ENCODE results near the gene PACSIN1.

Gene PACSIN1

GRCh38 chr6:34555007-34555322 is 89.1 kb downstream of the PACSIN1 start:
- TF ChIP-seq, protein P1, sequence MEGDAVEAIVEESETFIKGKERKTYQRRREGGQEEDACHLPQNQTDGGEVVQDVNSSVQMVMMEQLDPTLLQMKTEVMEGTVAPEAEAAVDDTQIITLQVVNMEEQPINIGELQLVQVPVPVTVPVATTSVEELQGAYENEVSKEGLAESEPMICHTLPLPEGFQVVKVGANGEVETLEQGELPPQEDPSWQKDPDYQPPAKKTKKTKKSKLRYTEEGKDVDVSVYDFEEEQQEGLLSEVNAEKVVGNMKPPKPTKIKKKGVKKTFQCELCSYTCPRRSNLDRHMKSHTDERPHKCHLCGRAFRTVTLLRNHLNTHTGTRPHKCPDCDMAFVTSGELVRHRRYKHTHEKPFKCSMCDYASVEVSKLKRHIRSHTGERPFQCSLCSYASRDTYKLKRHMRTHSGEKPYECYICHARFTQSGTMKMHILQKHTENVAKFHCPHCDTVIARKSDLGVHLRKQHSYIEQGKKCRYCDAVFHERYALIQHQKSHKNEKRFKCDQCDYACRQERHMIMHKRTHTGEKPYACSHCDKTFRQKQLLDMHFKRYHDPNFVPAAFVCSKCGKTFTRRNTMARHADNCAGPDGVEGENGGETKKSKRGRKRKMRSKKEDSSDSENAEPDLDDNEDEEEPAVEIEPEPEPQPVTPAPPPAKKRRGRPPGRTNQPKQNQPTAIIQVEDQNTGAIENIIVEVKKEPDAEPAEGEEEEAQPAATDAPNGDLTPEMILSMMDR (IDR thresholded peaks at IDR 0.05; ENCODE audit: extremely low read depth, missing control alignments), result no peak
- no peak for DNase-seq (ENCODE audit: low spot score)

DNA sequence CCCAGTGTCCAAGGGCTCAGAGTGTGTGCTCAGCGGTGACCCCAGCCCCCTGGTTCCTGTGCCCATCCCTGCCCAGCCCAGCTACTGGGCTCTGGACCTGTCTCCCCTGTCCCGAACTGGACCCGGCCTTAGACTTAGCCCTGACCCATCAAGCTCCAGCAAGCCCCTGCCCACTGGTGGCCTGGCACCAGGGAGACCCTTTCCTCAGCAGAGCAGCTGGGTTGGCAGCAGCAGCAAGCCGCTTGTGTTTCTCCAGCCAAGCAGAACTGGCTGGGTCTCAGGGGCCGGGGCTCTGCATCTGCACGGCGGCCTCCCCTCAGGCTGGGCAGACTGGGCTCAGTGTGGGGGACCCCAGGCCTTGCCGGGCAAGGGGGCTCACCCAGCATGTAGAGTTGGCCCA is 89.5 kb downstream of the PACSIN1 start:
- DNase-seq (ENCODE audit: low spot score), result no peak
- TF ChIP-seq, protein P1 (IDR thresholded peaks at IDR 0.05; ENCODE audit: extremely low read depth, missing control alignments), result no peak

DNA sequence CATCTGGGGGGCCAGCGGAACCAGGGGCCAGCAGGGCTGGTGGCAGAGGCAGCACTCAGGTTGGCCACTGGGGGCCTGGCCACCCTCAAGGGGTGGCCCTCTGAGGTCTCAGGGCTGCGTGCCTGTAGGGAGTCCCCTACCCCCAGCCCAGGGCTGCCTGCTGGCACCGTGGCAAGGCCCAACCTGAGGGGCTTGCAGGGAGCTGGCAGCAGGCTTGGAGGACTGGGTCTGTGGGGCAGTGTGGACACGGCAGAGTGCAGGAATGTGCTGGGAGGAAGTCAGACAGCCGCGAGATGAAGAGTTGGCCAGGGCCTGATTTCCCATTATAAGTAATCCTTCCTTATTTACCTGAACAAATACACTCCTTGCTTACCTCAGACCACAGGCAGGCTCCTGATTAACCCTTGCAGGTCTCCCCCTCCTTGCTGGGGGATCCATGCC is 90.2 kb downstream of the PACSIN1 start, which contains the start of gene SPDEF:
Gene SPDEF (minus strand): TSS at position 299 of the 441 bp plus-strand sequence. CDS start 11,874 bp downstream, outside the sequence.
- no peak for DNase-seq (ENCODE audit: low spot score)
- TF ChIP-seq, protein P1 (IDR thresholded peaks at IDR 0.05; ENCODE audit: extremely low read depth, missing control alignments), result no peak

- no peak for DNase-seq (ENCODE audit: low spot score)
- TF ChIP-seq, protein P1 (IDR thresholded peaks at IDR 0.05; ENCODE audit: extremely low read depth, missing control alignments), result no peak
These were observed 90.6 kb downstream of the PACSIN1 start for GRCh38 chr6:34556493-34556892.

GRCh38 chr6:34557228-34557627 is 91.4 kb downstream of the PACSIN1 start:
- DNase-seq (ENCODE audit: low spot score), result no peak
- TF ChIP-seq, protein P1 (IDR thresholded peaks at IDR 0.05; ENCODE audit: extremely low read depth, missing control alignments), result no peak

DNA sequence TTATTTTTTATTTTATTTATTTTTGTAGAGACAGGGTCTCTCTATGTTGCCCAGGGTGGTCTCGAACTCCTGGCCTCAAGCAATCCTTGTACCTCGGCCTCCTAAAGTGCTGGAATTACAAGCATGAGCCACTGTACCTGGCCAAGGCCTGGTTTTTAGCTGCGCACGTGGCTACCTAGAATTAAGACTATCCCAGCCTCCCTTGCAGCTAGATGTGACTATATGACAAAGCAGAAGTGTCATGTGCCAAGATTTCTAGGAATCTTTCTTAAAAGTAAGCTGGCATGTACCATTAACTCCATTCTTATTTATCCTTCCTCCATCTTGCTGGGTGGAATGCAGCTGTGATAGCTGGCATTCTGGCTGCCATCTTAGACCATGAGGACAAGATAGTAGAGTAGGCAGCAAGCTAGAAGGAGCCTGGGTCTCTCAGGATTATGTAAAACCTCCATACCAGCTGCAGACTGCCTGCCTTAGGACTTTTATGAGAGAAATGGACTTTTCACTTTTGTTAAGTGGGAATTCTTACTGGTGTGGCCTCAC is 92.4 kb downstream of the PACSIN1 start:
- TF ChIP-seq, protein P1 (IDR thresholded peaks at IDR 0.05; ENCODE audit: extremely low read depth, missing control alignments), result no peak
- DNase-seq (ENCODE audit: low spot score), result no peak

DNA sequence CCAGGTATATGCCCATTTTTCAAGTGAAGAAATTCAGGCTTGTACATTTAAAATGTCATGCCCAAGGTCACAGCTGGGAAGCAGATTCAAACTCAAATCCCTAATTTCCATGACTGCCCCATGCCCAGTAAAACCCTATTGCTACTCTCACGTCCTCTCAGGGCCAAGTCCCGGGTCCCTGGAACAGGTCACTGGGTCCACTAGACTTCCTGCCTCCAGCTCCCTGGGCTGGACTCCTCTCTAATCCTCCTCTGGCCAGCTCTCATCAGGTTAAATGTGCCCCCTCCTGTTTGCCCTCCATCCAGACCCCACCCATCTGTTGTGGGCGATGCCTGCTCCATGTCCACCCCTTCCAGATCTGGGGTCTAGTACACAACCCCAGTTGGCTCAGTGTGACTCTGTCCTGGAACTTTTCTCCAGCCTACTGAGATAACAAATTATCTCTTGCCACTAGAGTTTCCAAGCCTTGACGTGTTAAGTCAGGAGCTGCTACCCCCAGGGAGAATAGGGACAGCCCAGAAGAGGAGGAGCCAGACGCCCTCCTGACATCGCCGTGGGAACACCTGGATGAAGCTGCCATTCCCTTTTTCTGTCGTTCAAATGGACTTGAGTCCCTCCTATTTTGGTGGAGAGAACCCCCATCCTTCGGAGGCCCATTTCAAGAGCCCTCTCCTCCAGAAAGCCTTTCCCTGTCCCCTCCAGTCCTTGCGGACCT is 93.9 kb downstream of the PACSIN1 start:
- TF ChIP-seq, protein P1 (IDR thresholded peaks at IDR 0.05; ENCODE audit: extremely low read depth, missing control alignments), result no peak
- no peak for DNase-seq (ENCODE audit: low spot score)

Data from GM20000 (cell line).